ENCODE results near the gene GCC1.

GCC1 gene

DNA sequence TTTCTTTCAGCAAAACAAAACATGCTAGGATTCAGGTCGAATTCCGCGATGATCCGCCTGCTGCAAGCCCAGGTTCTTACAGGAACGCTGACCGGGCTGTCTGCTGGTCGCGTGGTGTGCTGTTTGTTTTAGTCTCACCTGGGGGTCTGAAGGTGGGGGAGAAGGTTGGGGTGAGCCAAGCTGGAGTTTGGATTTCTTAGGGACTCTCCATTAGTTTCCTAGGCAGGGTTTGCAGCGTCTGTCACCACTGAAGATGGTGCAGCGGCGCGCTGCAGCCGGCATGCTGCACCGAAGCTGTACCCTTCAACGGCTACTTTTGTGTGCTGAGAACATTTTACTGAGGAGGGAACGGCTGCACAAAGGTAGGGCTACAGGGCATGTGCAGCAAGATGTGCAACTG is 48.7 kb downstream of the GCC1 start:
- no peak for DNase-seq (ENCODE audit: low read depth)

GRCh38 chr7:127536394-127536691 is 49.1 kb downstream of the GCC1 start:
- DNase-seq (ENCODE audit: low read depth): no peak

GRCh38 chr7:127535546-127536393 is 49.6 kb downstream of the GCC1 start:
- DNase-seq (ENCODE audit: low read depth): no peak

DNA sequence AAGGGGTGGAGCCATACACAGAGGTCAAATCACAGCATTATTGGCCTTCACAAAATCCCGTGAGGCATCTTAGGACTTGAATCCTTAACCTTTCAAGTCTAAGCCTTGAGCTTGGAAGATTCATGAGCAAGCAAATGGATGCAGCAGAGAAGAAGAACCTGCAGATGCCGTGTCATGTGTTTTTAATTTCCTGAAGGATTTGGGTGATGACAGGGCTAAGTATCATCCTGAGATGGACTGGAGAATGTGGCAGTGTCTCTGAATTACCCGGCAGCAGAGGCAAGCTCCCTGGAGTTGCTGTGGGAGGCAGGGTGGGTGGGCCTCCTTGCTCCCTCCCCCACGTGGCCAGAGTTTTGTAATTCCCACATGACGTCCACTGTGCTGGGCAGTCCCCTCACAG is 50.8 kb downstream of the GCC1 start:
- DNase-seq (ENCODE audit: low read depth): no peak

- no peak for DNase-seq (ENCODE audit: low read depth)
Measured at GRCh38 chr7:127532736-127533135, 52.7 kb downstream of the GCC1 start.

GRCh38 chr7:127532151-127532550 is 53.2 kb downstream of the GCC1 start:
- DNase-seq (ENCODE audit: low read depth): no peak

All from activated T-helper 1 cell treated with Interleukin-2 at 50 U/mL for 16 hours (primary cell).